ENCODE results near the gene SCRN3.

- TF ChIP-seq, protein P1, sequence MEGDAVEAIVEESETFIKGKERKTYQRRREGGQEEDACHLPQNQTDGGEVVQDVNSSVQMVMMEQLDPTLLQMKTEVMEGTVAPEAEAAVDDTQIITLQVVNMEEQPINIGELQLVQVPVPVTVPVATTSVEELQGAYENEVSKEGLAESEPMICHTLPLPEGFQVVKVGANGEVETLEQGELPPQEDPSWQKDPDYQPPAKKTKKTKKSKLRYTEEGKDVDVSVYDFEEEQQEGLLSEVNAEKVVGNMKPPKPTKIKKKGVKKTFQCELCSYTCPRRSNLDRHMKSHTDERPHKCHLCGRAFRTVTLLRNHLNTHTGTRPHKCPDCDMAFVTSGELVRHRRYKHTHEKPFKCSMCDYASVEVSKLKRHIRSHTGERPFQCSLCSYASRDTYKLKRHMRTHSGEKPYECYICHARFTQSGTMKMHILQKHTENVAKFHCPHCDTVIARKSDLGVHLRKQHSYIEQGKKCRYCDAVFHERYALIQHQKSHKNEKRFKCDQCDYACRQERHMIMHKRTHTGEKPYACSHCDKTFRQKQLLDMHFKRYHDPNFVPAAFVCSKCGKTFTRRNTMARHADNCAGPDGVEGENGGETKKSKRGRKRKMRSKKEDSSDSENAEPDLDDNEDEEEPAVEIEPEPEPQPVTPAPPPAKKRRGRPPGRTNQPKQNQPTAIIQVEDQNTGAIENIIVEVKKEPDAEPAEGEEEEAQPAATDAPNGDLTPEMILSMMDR (IDR thresholded peaks at IDR 0.05), result no peak
- TF ChIP-seq POLR2A (IDR thresholded peaks at IDR 0.05), result no peak
Measured at GRCh38 chr2:174430066-174430465, 34.5 kb downstream of the SCRN3 start.
